Karpas-422 (cell line): ENCODE measurements around the gene ABCB9. TPM values are rescaled to one million over a fixed set of nuclear protein-coding genes. Genes with fewer than 3 reads are reported as not detected.

Experiments
- DNase-seq: peaks from one replicate; pipeline ENCODE4 v3.0.0-alpha.2; 2015
- H2AFZ ChIP-seq: fragments of 200-600 bp; sonication (generic); 2 replicates; pipeline ENCODE4 v1.6.1; 2014; ENCODE audit warnings: antibody characterized with exemption, low read length, mixed read lengths
- H3K27ac ChIP-seq: fragments of 200-600 bp; sonication (generic); 2 replicates; pipeline ENCODE4 v1.5.1; 2014; ENCODE audit warnings: mild to moderate bottlenecking, low read length, moderate library complexity
- H3K27me3 ChIP-seq: fragments of 200-600 bp; sonication (generic); 2 replicates; pipeline ENCODE4 v1.6.1; 2014; ENCODE audit warnings: low read length, mixed read lengths
- H3K36me3 ChIP-seq: fragments of 200-600 bp; sonication (generic); 2 replicates; pipeline ENCODE4 v1.6.1; 2014; ENCODE audit warnings: low read length, mixed read lengths; ENCODE audit not compliant: insufficient read depth
- H3K4me1 ChIP-seq: fragments of 200-600 bp; sonication (generic); 2 replicates; pipeline ENCODE4 v1.6.1; 2014; ENCODE audit warnings: mild to moderate bottlenecking, low read length, mixed read lengths
- H3K4me2 ChIP-seq: fragments of 200-600 bp; sonication (generic); 2 replicates; pipeline ENCODE4 v1.6.1; 2014; ENCODE audit warnings: low read length, low read depth, mild to moderate bottlenecking; ENCODE audit not compliant: poor library complexity, severe bottlenecking
- H3K4me3 ChIP-seq: fragments of 200-600 bp; sonication (generic); 2 replicates; pipeline ENCODE4 v1.5.1; 2014; ENCODE audit warnings: mild to moderate bottlenecking, antibody characterized with exemption, low read length, mixed read lengths
- H3K79me2 ChIP-seq: fragments of 200-600 bp; sonication (generic); 2 replicates; pipeline ENCODE4 v1.6.1; 2014; ENCODE audit warnings: mild to moderate bottlenecking, low read length, mixed read lengths
- H3K9ac ChIP-seq: fragments of 200-600 bp; sonication (generic); 2 replicates; pipeline ENCODE4 v1.6.0; 2014; ENCODE audit warnings: low read length
- H3K9me2 ChIP-seq: fragments of 200-600 bp; sonication (generic), shearing (Covaris generic); replicated peaks from 2 replicates; pipeline ENCODE4 v1.6.0; 2014; ENCODE audit warnings: mild to moderate bottlenecking, low read length, moderate library complexity; ENCODE audit not compliant: insufficient read depth
- H3K9me3 ChIP-seq: fragments of 300-700, 200-600 bp; sonication (generic); 2 replicates; pipeline ENCODE4 v1.6.1; 2014; ENCODE audit warnings: low read length, mixed read lengths
- H4K20me1 ChIP-seq: fragments of 200-600 bp; sonication (generic); 2 replicates; pipeline ENCODE4 v1.6.1; 2014; ENCODE audit warnings: mild to moderate bottlenecking, antibody characterized with exemption, low read length, low read depth; ENCODE audit not compliant: insufficient read depth
- total RNA-seq: library from RNA; depleted of rRNA; stranded (reverse); fragments of >200 nt; shearing (Covaris generic); gene quantifications from 2 replicates; pipeline ENCODE4 v1.2.3, GENCODE V29; 2014; ENCODE audit warnings: low replicate concordance

The ABCB9 gene
- total RNA-seq, 1 experiment from 2014 or later: 1.5 TPM

GRCh38 chr12:122935318-122935717 is 30.9 kb downstream of the ABCB9 start:
- H3K4me2 ChIP-seq: no peak overlapping the region
- H3K9ac ChIP-seq: no peak overlapping the region
- DNase-seq: no peak
- no peaks in the 10 kb centered on the region for H3K9me3 ChIP-seq
- H3K9me2 ChIP-seq: no peaks in the 10 kb centered on the region
- H3K27me3 ChIP-seq: no peaks in the 10 kb centered on the region
- H3K36me3 ChIP-seq: no peaks in the 10 kb centered on the region
- H2AFZ ChIP-seq: no peak overlapping the region
- no peak overlapping the region for H3K27ac ChIP-seq
- H3K4me3 ChIP-seq: no peak overlapping the region
- no peaks in the 10 kb centered on the region for H3K79me2 ChIP-seq
- peaks cover 15% of the 10 kb centered on the region for H3K4me1 ChIP-seq
- no peaks in the 10 kb centered on the region for H4K20me1 ChIP-seq

GRCh38 chr12:122934722-122935121 is 31.5 kb downstream of the ABCB9 start:
- H3K9me3 ChIP-seq: no peaks in the 10 kb centered on the region
- no peak overlapping the region for H3K9ac ChIP-seq
- H3K9me2 ChIP-seq: no peaks in the 10 kb centered on the region
- no peak overlapping the region for H2AFZ ChIP-seq
- no peak overlapping the region for H3K27ac ChIP-seq
- no peak overlapping the region for H3K4me3 ChIP-seq
- H3K79me2 ChIP-seq: no peaks in the 10 kb centered on the region
- no peaks in the 10 kb centered on the region for H3K36me3 ChIP-seq
- H4K20me1 ChIP-seq: no peaks in the 10 kb centered on the region
- H3K4me2 ChIP-seq: no peak overlapping the region
- no peak for DNase-seq
- H3K4me1 ChIP-seq: peaks cover 15% of the 10 kb centered on the region
- no peaks in the 10 kb centered on the region for H3K27me3 ChIP-seq

GRCh38 chr12:122932207-122932606 is 34.1 kb downstream of the ABCB9 start:
- H3K4me3 ChIP-seq: no peak overlapping the region
- H3K27me3 ChIP-seq: no peaks in the 10 kb centered on the region
- H3K79me2 ChIP-seq: no peaks in the 10 kb centered on the region
- H3K27ac ChIP-seq: no peak overlapping the region
- no peak overlapping the region for H3K9ac ChIP-seq
- peak; percentile 46 for DNase-seq
- no peaks in the 10 kb centered on the region for H3K9me2 ChIP-seq
- H3K36me3 ChIP-seq: no peaks in the 10 kb centered on the region
- H4K20me1 ChIP-seq: no peaks in the 10 kb centered on the region
- H2AFZ ChIP-seq: no peak overlapping the region
- H3K9me3 ChIP-seq: no peaks in the 10 kb centered on the region
- H3K4me1 ChIP-seq: peaks cover 8% of the 10 kb centered on the region
- no peak overlapping the region for H3K4me2 ChIP-seq

- DNase-seq: no peak
- no peak overlapping the region for H3K9ac ChIP-seq
These were observed 36.5 kb downstream of the ABCB9 start for GRCh38 chr12:122929812-122930211.

GRCh38 chr12:122929148-122929538 is 37.1 kb downstream of the ABCB9 start:
- H3K4me1 ChIP-seq: peaks cover 8% of the 10 kb centered on the region
- H2AFZ ChIP-seq: no peak overlapping the region
- no peaks in the 10 kb centered on the region for H3K9me2 ChIP-seq
- no peak for DNase-seq
- H3K79me2 ChIP-seq: no peaks in the 10 kb centered on the region
- no peaks in the 10 kb centered on the region for H3K9me3 ChIP-seq
- no peaks in the 10 kb centered on the region for H3K27me3 ChIP-seq
- H3K4me3 ChIP-seq: no peak overlapping the region
- H4K20me1 ChIP-seq: no peaks in the 10 kb centered on the region
- H3K27ac ChIP-seq: no peak overlapping the region
- no peak overlapping the region for H3K9ac ChIP-seq
- no peak overlapping the region for H3K4me2 ChIP-seq
- no peaks in the 10 kb centered on the region for H3K36me3 ChIP-seq

More at GRCh38 chr12:122929812-122930211, 36.5 kb downstream of the ABCB9 start:
- Histone ChIP-seq H3K4me2 (no peak overlapping the region), H3K4me1 (peaks cover 8% of the 10 kb centered on the region), H3K27me3 (no peaks in the 10 kb centered on the region), H3K36me3 (no peaks in the 10 kb centered on the region), H3K9me2 (no peaks in the 10 kb centered on the region), H4K20me1 (no peaks in the 10 kb centered on the region), H2AFZ (no peak overlapping the region), H3K4me3 (no peak overlapping the region), H3K79me2 (no peaks in the 10 kb centered on the region), H3K9me3 (no peaks in the 10 kb centered on the region), H3K27ac (no peak overlapping the region)

GRCh38 chr12:122928404-122929147 is 37.7 kb downstream of the ABCB9 start:
- H3K9ac ChIP-seq: no peak overlapping the region
- H3K4me2 ChIP-seq: no peak overlapping the region
- H3K27me3 ChIP-seq: no peaks in the 10 kb centered on the region
- DNase-seq: no peak
- H3K4me1 ChIP-seq: peaks cover 8% of the 10 kb centered on the region
- H3K79me2 ChIP-seq: no peaks in the 10 kb centered on the region
- H3K36me3 ChIP-seq: no peaks in the 10 kb centered on the region
- no peaks in the 10 kb centered on the region for H3K9me2 ChIP-seq
- H2AFZ ChIP-seq: no peak overlapping the region
- no peaks in the 10 kb centered on the region for H4K20me1 ChIP-seq
- no peak overlapping the region for H3K4me3 ChIP-seq
- no peak overlapping the region for H3K27ac ChIP-seq
- H3K9me3 ChIP-seq: no peaks in the 10 kb centered on the region

- Histone ChIP-seq H3K27ac (no peak overlapping the region), H3K9ac (no peak overlapping the region), H3K36me3 (no peaks in the 10 kb centered on the region), H3K9me2 (no peaks in the 10 kb centered on the region), H3K4me3 (no peak overlapping the region), H4K20me1 (no peaks in the 10 kb centered on the region), H3K27me3 (no peaks in the 10 kb centered on the region), H3K79me2 (no peaks in the 10 kb centered on the region), H3K4me2 (no peak overlapping the region), H3K9me3 (no peaks in the 10 kb centered on the region), H2AFZ (no peak overlapping the region), H3K4me1 (peaks cover 8% of the 10 kb centered on the region)
- DNase-seq: no peak
These were observed 38.4 kb downstream of the ABCB9 start for GRCh38 chr12:122927756-122928403.

GRCh38 chr12:122921917-122922316 is 44.3 kb downstream of the ABCB9 start:
- no peaks in the 10 kb centered on the region for H3K36me3 ChIP-seq
- no peaks in the 10 kb centered on the region for H4K20me1 ChIP-seq
- no peak for DNase-seq
- H3K27ac ChIP-seq: no peak overlapping the region
- no peaks in the 10 kb centered on the region for H3K4me1 ChIP-seq
- H3K27me3 ChIP-seq: no peaks in the 10 kb centered on the region
- H3K4me2 ChIP-seq: no peak overlapping the region
- no peak overlapping the region for H3K4me3 ChIP-seq
- H3K9me3 ChIP-seq: no peaks in the 10 kb centered on the region
- H3K79me2 ChIP-seq: no peaks in the 10 kb centered on the region
- no peaks in the 10 kb centered on the region for H3K9me2 ChIP-seq
- H3K9ac ChIP-seq: no peak overlapping the region
- no peak overlapping the region for H2AFZ ChIP-seq
